Measurements from ENCODE around the gene CNTN1. TPM values are rescaled to one million over a fixed set of nuclear protein-coding genes. Genes with fewer than 3 reads are reported as not detected.

The CNTN1 gene
- total RNA-seq, 2 experiments from 2014 or later, result not detected

DNA sequence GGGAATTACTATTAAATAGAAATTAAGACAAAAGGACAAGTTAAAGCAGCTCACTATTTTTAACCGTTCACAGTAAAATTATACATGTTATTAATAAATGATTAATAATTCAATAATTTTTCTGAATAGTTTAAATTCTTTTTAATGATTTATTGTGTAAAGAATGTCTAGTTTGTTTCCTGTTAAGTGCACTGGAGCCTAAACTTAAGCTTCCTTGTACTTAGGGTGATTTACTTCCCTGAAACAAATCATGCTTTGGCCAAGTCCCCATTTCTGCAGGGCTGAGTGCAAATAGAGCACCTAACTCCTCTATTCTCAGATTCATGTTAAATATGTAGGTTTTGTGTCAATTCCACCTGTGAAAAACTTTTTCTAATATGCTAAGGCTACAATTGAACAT, 307.0 kb downstream of the CNTN1 start:
- Mint-ChIP-seq H3K27me3 (no peaks in the 10 kb centered on the region), H3K36me3 (ENCODE audit: low read depth) (no peaks in the 10 kb centered on the region), H3K27ac (no peak overlapping the region), H3K9me3 (peaks cover 10% of the 10 kb centered on the region), H3K4me3 (no peak overlapping the region), H3K4me1 (ENCODE audit: low read depth) (no peaks in the 10 kb centered on the region)
- no peak overlapping the region for H3K27ac ChIP-seq (ENCODE audit: low read depth in 1 of 2, low read length in 2 of 2)
- H3K27me3 ChIP-seq (ENCODE audit: control insufficient read depth in 1 of 2, insufficient read depth in 2 of 2, low read length in 2 of 2), result no peaks in the 10 kb centered on the region
- intact Hi-C loops (cut with DNase I, micrococcal nuclease), result no loop called here
- ATAC-seq (ENCODE audit: poor library complexity) (no peak), DNase-seq (no peak)
- H3K4me3 ChIP-seq (ENCODE audit: low read length), result no peak overlapping the region
- TF ChIP-seq, protein P1, sequence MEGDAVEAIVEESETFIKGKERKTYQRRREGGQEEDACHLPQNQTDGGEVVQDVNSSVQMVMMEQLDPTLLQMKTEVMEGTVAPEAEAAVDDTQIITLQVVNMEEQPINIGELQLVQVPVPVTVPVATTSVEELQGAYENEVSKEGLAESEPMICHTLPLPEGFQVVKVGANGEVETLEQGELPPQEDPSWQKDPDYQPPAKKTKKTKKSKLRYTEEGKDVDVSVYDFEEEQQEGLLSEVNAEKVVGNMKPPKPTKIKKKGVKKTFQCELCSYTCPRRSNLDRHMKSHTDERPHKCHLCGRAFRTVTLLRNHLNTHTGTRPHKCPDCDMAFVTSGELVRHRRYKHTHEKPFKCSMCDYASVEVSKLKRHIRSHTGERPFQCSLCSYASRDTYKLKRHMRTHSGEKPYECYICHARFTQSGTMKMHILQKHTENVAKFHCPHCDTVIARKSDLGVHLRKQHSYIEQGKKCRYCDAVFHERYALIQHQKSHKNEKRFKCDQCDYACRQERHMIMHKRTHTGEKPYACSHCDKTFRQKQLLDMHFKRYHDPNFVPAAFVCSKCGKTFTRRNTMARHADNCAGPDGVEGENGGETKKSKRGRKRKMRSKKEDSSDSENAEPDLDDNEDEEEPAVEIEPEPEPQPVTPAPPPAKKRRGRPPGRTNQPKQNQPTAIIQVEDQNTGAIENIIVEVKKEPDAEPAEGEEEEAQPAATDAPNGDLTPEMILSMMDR (IDR thresholded peaks at IDR 0.05), result no peak
- POLR2A ChIA-PET, result no interaction called here
- no peaks in the 10 kb centered on the region for H3K36me3 ChIP-seq (ENCODE audit: insufficient read depth, low read length)
- CTCF ChIA-PET, result no interaction called here
- H3K4me1 ChIP-seq (ENCODE audit: insufficient read depth, low read length), result no peaks in the 10 kb centered on the region
- peaks cover 3 to 5% of the 10 kb centered on the region in 2 experiments for H3K9me3 ChIP-seq (ENCODE audit: control insufficient read depth in 1 of 2, insufficient read depth in 1 of 2, low read length in 2 of 2)

DNA sequence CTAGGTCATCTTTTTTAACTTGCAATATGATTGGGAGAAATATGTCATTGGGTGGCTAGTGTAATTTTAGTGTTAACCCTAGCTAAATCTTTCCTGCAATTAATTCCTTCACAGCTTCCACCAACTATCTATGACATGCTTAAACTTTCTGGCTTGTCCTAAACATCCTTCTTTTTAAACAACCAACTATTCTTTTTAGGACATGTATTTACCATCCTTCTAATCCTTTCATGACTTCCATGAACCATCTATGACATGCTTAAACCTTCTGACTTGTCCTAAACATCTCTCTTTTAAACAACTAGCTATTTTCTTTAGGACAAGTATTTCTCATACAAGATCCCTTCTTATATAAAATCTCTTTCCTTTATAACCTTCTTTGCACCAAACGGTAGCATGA, 316.2 kb downstream of the CNTN1 start:
- Histone ChIP-seq H3K4me3 (ENCODE audit: low read length) (no peak overlapping the region), H3K9me3 (ENCODE audit: control insufficient read depth in 1 of 2, insufficient read depth in 1 of 2, low read length in 2 of 2) (peaks cover 7 to 13% of the 10 kb centered on the region in 2 experiments), H3K27ac (ENCODE audit: low read depth in 1 of 2, low read length in 2 of 2) (no peak overlapping the region), H3K36me3 (ENCODE audit: insufficient read depth, low read length) (no peaks in the 10 kb centered on the region), H3K4me1 (ENCODE audit: insufficient read depth, low read length) (no peaks in the 10 kb centered on the region), H3K27me3 (ENCODE audit: control insufficient read depth in 1 of 2, insufficient read depth in 2 of 2, low read length in 2 of 2) (no peaks in the 10 kb centered on the region)
- ChIA-PET POLR2A (no interaction called here), CTCF (no interaction called here)
- Mint-ChIP-seq H3K9me3 (peaks cover 33% of the 10 kb centered on the region), H3K27me3 (no peaks in the 10 kb centered on the region), H3K4me1 (ENCODE audit: low read depth) (no peaks in the 10 kb centered on the region), H3K4me3 (no peak overlapping the region), H3K27ac (no peak overlapping the region), H3K36me3 (ENCODE audit: low read depth) (no peaks in the 10 kb centered on the region)
- TF ChIP-seq, protein P1 (IDR thresholded peaks at IDR 0.05), result no peak
- intact Hi-C loops (cut with DNase I, micrococcal nuclease), result no loop called here
- no peak for ATAC-seq (ENCODE audit: poor library complexity)
- DNase-seq, result no peak

- peaks cover 0 to 2% of the 10 kb centered on the region in 2 experiments for H3K9me3 ChIP-seq (ENCODE audit: control insufficient read depth in 1 of 2, insufficient read depth in 1 of 2, low read length in 2 of 2)
- CTCF ChIA-PET, result no interaction called here
- Mint-ChIP-seq H3K27me3 (no peaks in the 10 kb centered on the region), H3K9me3 (peaks cover 19% of the 10 kb centered on the region), H3K27ac (no peak overlapping the region), H3K36me3 (ENCODE audit: low read depth) (no peaks in the 10 kb centered on the region), H3K4me3 (no peak overlapping the region), H3K4me1 (ENCODE audit: low read depth) (no peaks in the 10 kb centered on the region)
- POLR2A ChIA-PET, result no interaction called here
- intact Hi-C loops (cut with DNase I, micrococcal nuclease), result no loop called here
- H3K4me1 ChIP-seq (ENCODE audit: insufficient read depth, low read length), result no peaks in the 10 kb centered on the region
- ATAC-seq (ENCODE audit: poor library complexity), result no peak
- no peaks in the 10 kb centered on the region for H3K27me3 ChIP-seq (ENCODE audit: control insufficient read depth in 1 of 2, insufficient read depth in 2 of 2, low read length in 2 of 2)
- DNase-seq, result no peak
- no peak overlapping the region for H3K27ac ChIP-seq (ENCODE audit: low read depth in 1 of 2, low read length in 2 of 2)
- H3K4me3 ChIP-seq (ENCODE audit: low read length), result no peak overlapping the region
- TF ChIP-seq, protein P1 (IDR thresholded peaks at IDR 0.05), result no peak
- no peaks in the 10 kb centered on the region for H3K36me3 ChIP-seq (ENCODE audit: insufficient read depth, low read length)
Measured at GRCh38 chr12:41011939-41012338, 319.7 kb downstream of the CNTN1 start.
